AG09319 (cell line): ENCODE data around the gene ASAP2.

Experiments used
- DNase-seq: peaks from one replicate; pipeline ENCODE4 v3.0.0-alpha.2; 2010; ENCODE audit warnings: low read depth; ENCODE audit errors: extremely low read depth
- TF ChIP-seq, protein P1 (sequence below): IDR thresholded peaks from 2 replicates; pipeline ENCODE4 v1.5.1; 2011; ENCODE audit warnings: low read depth, mild to moderate bottlenecking, inconsistent platforms, low read length, moderate library complexity

The ASAP2 gene

DNA sequence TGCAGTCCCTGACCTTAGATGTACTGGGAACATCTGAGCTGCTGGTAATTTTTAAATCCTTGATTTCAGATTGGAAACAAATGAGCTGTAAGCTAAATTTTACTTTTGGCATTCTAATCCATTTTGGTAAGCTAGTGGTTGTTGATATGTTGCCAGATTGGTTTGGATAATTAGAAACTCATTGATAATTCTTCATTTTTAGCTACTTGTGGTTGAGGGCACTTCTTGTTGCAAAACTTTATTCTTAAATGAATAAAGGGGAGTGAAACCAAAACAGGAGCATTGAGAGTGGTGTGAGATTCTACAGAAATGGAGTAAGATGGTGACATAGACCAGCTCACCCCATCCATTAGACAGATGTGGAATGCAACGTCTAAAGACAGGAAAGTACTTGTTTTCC lies 152.2 kb downstream of the ASAP2 start:
- no peak for DNase-seq
- TF ChIP-seq, protein P1, sequence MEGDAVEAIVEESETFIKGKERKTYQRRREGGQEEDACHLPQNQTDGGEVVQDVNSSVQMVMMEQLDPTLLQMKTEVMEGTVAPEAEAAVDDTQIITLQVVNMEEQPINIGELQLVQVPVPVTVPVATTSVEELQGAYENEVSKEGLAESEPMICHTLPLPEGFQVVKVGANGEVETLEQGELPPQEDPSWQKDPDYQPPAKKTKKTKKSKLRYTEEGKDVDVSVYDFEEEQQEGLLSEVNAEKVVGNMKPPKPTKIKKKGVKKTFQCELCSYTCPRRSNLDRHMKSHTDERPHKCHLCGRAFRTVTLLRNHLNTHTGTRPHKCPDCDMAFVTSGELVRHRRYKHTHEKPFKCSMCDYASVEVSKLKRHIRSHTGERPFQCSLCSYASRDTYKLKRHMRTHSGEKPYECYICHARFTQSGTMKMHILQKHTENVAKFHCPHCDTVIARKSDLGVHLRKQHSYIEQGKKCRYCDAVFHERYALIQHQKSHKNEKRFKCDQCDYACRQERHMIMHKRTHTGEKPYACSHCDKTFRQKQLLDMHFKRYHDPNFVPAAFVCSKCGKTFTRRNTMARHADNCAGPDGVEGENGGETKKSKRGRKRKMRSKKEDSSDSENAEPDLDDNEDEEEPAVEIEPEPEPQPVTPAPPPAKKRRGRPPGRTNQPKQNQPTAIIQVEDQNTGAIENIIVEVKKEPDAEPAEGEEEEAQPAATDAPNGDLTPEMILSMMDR = no peak

GRCh38 chr2:9359463-9359862 lies 152.9 kb downstream of the ASAP2 start:
- TF ChIP-seq, protein P1 = no peak
- DNase-seq = no peak

DNA sequence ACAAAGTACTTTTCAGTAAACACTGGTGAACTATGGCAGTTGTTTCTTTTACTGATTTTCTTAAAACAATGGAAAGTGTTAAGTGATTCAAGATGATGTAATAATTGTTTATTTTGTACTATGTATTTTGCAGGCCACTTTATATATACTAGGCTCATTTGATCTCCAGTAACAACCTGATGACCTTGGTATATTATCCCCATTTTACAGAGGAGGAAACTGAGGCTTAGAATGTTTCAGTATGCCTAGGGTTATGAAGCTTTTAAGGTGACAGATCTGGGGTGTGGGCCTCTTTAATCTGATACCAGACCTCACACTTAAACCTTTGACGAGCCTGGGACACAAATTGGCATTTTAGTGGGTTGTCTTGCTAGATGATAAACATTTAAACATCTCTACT lies 153.5 kb downstream of the ASAP2 start:
- TF ChIP-seq, protein P1 = no peak

DNA sequence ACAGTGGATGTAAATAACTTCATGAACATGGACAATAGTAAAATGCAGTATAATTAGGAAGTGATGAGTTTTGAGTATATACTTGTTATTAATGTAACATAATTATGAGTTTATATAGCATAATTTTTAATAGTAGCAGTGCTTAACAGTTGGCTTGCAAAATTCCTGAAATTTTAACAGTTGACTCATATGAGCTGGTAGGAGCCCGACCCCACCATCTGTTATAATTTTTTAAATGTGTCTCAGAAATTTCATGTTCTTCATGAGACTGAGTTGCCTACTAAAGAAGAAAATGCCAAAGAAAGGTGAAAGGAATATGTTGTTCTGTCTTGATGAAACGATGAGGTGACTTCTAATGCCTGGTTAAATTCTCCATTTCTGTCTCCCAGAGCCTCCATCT lies 154.1 kb downstream of the ASAP2 start:
- TF ChIP-seq, protein P1 = no peak
- DNase-seq = no peak

More for the DNA sequence above, 153.5 kb downstream of the ASAP2 start:
- no peak for DNase-seq

- DNase-seq = no peak
- TF ChIP-seq, protein P1 = no peak
Measured at GRCh38 chr2:9364373-9364772, 157.8 kb downstream of the ASAP2 start.

DNA sequence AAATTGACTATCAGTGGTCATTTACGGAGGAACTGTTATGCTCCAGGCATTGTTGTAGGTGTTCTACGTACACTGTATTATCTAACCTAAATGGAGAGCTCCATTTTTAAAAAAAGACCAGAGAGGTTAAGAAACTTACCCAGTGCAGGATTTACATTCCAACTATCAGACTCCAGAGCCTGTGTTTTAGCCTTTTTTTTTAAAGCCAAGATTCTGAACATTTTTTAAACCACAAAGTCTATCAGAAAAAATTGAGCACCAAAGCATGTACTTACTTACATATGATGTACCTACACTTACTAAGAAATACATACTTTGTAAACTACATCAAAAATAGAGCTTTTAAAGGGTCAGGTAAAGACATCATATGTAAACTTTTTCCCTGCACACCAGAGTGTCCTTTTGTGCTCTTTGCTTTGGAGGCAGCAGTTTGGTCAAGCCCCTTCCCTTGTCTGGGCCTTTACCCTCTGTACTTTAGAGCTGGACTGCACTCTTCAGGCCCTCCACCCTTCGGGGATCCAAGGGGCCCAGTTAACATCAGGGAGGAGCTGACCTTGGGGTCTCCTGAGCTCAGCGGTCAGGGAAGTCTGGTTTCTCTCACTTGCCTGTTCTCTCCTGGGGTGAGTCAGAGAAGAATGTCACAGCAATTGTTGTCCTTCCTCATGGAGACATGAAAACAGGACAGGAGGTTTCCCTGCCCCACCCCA lies 158.3 kb downstream of the ASAP2 start:
- DNase-seq = no peak
- TF ChIP-seq, protein P1 = no peak

DNA sequence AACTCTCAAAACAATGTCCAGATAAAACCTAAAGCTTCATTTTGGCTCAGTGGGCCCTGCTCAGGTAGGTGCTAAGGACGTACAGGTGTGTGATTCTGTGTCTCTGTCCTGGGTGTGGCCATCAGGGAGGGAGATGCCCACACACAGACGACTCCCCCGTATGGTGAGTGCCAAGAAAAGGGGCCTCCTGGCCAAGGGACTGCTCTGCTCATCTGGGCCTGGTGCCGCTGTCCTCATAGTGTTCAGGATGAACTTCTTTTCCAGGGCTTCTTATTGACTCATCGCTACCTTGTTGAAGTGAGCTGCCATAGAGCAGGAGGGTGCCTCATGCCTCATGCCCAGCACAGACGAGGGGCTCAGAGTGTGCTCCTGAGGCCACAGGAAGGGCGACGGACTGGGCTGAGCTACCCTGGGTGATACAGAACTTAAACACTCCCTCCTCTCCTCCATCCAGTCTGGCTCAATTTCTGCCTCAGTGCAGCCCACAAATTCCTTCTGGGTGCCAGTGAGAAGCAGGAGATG lies 158.9 kb downstream of the ASAP2 start:
- TF ChIP-seq, protein P1 = no peak
- no peak for DNase-seq
